Superior temporal gyrus (tissue), 1 donor: ENCODE results near the gene NAALADL2.

Experiments
- DNase-seq: peaks from one replicate; pipeline ENCODE4 v3.0.0-alpha.2; 2016; ENCODE audit errors: extremely low spot score

The NAALADL2 gene

GRCh38 chr3:175839366-175840005 is 980.4 kb downstream of the NAALADL2 start:
- DNase-seq: no peak

GRCh38 chr3:175851541-175851940 is 992.4 kb downstream of the NAALADL2 start:
- DNase-seq: no peak

- DNase-seq: no peak
Observed at GRCh38 chr3:175852560-175852959, 993.4 kb downstream of the NAALADL2 start.

- DNase-seq: no peak
Observed at GRCh38 chr3:175857666-175858270, 998.6 kb downstream of the NAALADL2 start.
